Astrocyte of the spinal cord (primary cell): ENCODE results near the gene DSEL.
A peak's percentile ranks its signal among the peaks of the same experiment; 100 is the strongest.

Experiments used
- DNase-seq: peaks from one replicate; pipeline ENCODE4 v3.0.0; 2011; ENCODE audit warnings: low read depth, low spot score
- H3K4me3 ChIP-seq: 2 replicates; pipeline ENCODE4 v1.5.1; 2011; ENCODE audit warnings: low read depth, mild to moderate bottlenecking, low read length, moderate library complexity
- CTCF ChIP-seq: IDR thresholded peaks from 2 replicates; pipeline ENCODE4 v1.5.1; 2012; ENCODE audit warnings: low read depth, mild to moderate bottlenecking, low read length, inconsistent platforms
- in situ Hi-C: cut with HindIII; loops from 2 replicates; pipeline ENCODE4 v1.10.0; 2017; ENCODE audit warnings: low sequenced_read_pairs

Gene DSEL

GRCh38 chr18:67515942-67516538 lies 480 bp downstream of the DSEL start:
- peak overlapping the region; percentile 60 for H3K4me3 ChIP-seq
- in situ Hi-C loops = no loop called here
- TF ChIP-seq CTCF = peak; percentile 84
- peak; percentile 90 for DNase-seq

- H3K4me3 ChIP-seq = peak overlapping the region; percentile 60
- TF ChIP-seq CTCF = no peak
- in situ Hi-C loops = no loop called here
- peak; percentile 25 for DNase-seq
These were observed 1.5 kb downstream of the DSEL start for GRCh38 chr18:67514901-67515540.

GRCh38 chr18:67514465-67514864 lies 2.1 kb downstream of the DSEL start:
- peak overlapping the region; percentile 60 for H3K4me3 ChIP-seq
- in situ Hi-C loops = no loop called here
- no peak for DNase-seq
- no peak for TF ChIP-seq CTCF

- in situ Hi-C loops = no loop called here
- no peak overlapping the region for H3K4me3 ChIP-seq
- DNase-seq = no peak
- peak; percentile 28 for TF ChIP-seq CTCF
These were observed 3.2 kb downstream of the DSEL start for GRCh38 chr18:67513280-67513679.

GRCh38 chr18:67511840-67512239 lies 4.7 kb downstream of the DSEL start:
- no peak for TF ChIP-seq CTCF
- DNase-seq = no peak
- H3K4me3 ChIP-seq = no peak overlapping the region
- in situ Hi-C loops = no loop called here

GRCh38 chr18:67510831-67511230 lies 5.7 kb downstream of the DSEL start:
- TF ChIP-seq CTCF = no peak
- in situ Hi-C loops = no loop called here
- H3K4me3 ChIP-seq = no peak overlapping the region
- DNase-seq = no peak
